IMR-90 (cell line): ENCODE measurements around the gene PYY. TPM values are rescaled to one million over a fixed set of nuclear protein-coding genes. Genes with fewer than 3 reads are reported as not detected.

Experiments
- ATAC-seq: fragments of 200-7000 bp; cut with Tn5 transposase; 2 replicates; pipeline ENCODE4 v1.9.1; 2020; ENCODE audit warnings: low read depth, mild to moderate bottlenecking, moderate library complexity
- BruUV-seq: library from RNA; stranded (reverse); fragments of 400-500 nt; replicated peaks from 2 replicates; lab custom pipeline; 2021; lab: Mats Ljungman, UMichigan
- CTCF ChIA-PET: fragments of 300-600 bp; formaldehyde crosslinking; extraction: SDS; loops from one replicate; lab custom pipeline; 2021; ENCODE audit warnings: antibody characterized with exemption; lab: Yijun Ruan, JAX
- POLR2A ChIA-PET: fragments of 300-600 bp; sonication (Branson Sonifier 250); formaldehyde crosslinking; loops from one replicate; lab custom pipeline; 2022; ENCODE audit warnings: antibody characterized with exemption; ENCODE audit not compliant: unreplicated experiment; lab: Charles Lee
- DNase-seq: peaks from one replicate; pipeline ENCODE4 v3.0.0; 2013
- H2AFZ ChIP-seq: replicated peaks from 2 replicates; pipeline ENCODE3; 2013; ENCODE audit warnings: low read length, mild to moderate bottlenecking; ENCODE audit not compliant: poor library complexity
- H2AK5ac ChIP-seq: 2 replicates; pipeline ENCODE4 v1.6.1; 2013; ENCODE audit warnings: low read depth, low read length, inconsistent platforms
- H2AK9ac ChIP-seq: replicated peaks from 2 replicates; pipeline ENCODE3; 2013; ENCODE audit warnings: mild to moderate bottlenecking, low read depth, low read length, moderate library complexity; ENCODE audit not compliant: poor library complexity
- H2BK120ac ChIP-seq: 2 replicates; pipeline ENCODE4 v1.6.1; 2013; ENCODE audit warnings: low read depth, low read length, inconsistent platforms
- H2BK15ac ChIP-seq: 3 replicates; pipeline ENCODE4 v1.6.1; 2013; ENCODE audit warnings: low read depth, low read length, inconsistent platforms
- H2BK20ac ChIP-seq: 2 replicates; pipeline ENCODE4 v1.6.1; 2013; ENCODE audit warnings: low read depth, mild to moderate bottlenecking, inconsistent platforms, low read length, moderate library complexity
- H2BK5ac ChIP-seq: 2 replicates; pipeline ENCODE4 v1.6.1; 2013; ENCODE audit warnings: mild to moderate bottlenecking, low read depth, low read length, inconsistent platforms; ENCODE audit not compliant: poor library complexity, severe bottlenecking
- H3K14ac ChIP-seq: replicated peaks from 2 replicates; pipeline ENCODE4 v1.6.1; 2013; ENCODE audit warnings: low read depth, low read length, inconsistent platforms
- H3K18ac ChIP-seq: 2 replicates; pipeline ENCODE4 v1.6.1; 2013; ENCODE audit warnings: low read depth, low read length, control low read depth
- H3K23ac ChIP-seq: 2 replicates; pipeline ENCODE4 v1.6.1; 2013; ENCODE audit warnings: low read depth, low read length, inconsistent platforms
- H3K27ac ChIP-seq: 2 replicates; pipeline ENCODE4 v1.5.1; 2013; ENCODE audit warnings: mild to moderate bottlenecking, control low read depth, low read length; ENCODE audit not compliant: insufficient read depth
- H3K27me3 ChIP-seq: 2 replicates; pipeline ENCODE4 v1.6.1; 2013; ENCODE audit warnings: low read length; ENCODE audit not compliant: control insufficient read depth, insufficient read depth
- H3K36me3 ChIP-seq: 2 replicates; pipeline ENCODE4 v1.6.1; 2013; ENCODE audit warnings: low read length, mixed read lengths; ENCODE audit not compliant: control insufficient read depth, insufficient read depth
- H3K4ac ChIP-seq: 2 replicates; pipeline ENCODE4 v1.6.1; 2013; ENCODE audit warnings: low read depth, low read length, inconsistent platforms
- H3K4me1 ChIP-seq: 2 replicates; pipeline ENCODE4 v1.6.1; 2013; ENCODE audit warnings: low read length, mixed read lengths; ENCODE audit not compliant: control insufficient read depth, insufficient read depth
- H3K4me2 ChIP-seq: 2 replicates; pipeline ENCODE4 v1.6.1; 2013; ENCODE audit warnings: low read depth, mild to moderate bottlenecking, control low read depth, low read length, moderate library complexity
- H3K4me3 ChIP-seq: 2 replicates; pipeline ENCODE4 v1.5.1; 2013; ENCODE audit warnings: low read depth, mild to moderate bottlenecking, control low read depth, low read length, moderate library complexity; ENCODE audit not compliant: insufficient read depth
- H3K56ac ChIP-seq: 2 replicates; pipeline ENCODE4 v1.6.1; 2013; ENCODE audit warnings: low read length, inconsistent platforms; ENCODE audit not compliant: insufficient read depth; ENCODE audit errors: extremely low read depth
- H3K79me1 ChIP-seq, 2 experiments: 2 replicates each; pipeline ENCODE4 v1.6.1; 2013; ENCODE audit warnings: low read length in 2 of 2, inconsistent platforms in 1 of 2, low read depth in 1 of 2
- H3K9ac ChIP-seq: 2 replicates; pipeline ENCODE4 v1.6.1; 2013; ENCODE audit warnings: low read depth, low read length, control low read depth
- H3K9me1 ChIP-seq: 2 replicates; pipeline ENCODE4 v1.6.1; 2013; ENCODE audit warnings: low read length, inconsistent platforms; ENCODE audit not compliant: insufficient read depth
- H3K9me3 ChIP-seq: 2 replicates; pipeline ENCODE4 v1.6.1; 2013; ENCODE audit warnings: low read length; ENCODE audit not compliant: control insufficient read depth, insufficient read depth
- H4K20me1 ChIP-seq: 2 replicates; pipeline ENCODE4 v1.6.1; 2013; ENCODE audit warnings: low read length, inconsistent platforms; ENCODE audit not compliant: insufficient read depth
- H4K5ac ChIP-seq: 2 replicates; pipeline ENCODE4 v1.6.1; 2013; ENCODE audit warnings: mild to moderate bottlenecking, low read depth, low read length, control low read depth
- H4K8ac ChIP-seq, 2 experiments: 2 replicates each; pipeline ENCODE4 v1.6.1; 2013; ENCODE audit warnings: low read depth in 2 of 2, low read length in 2 of 2, control low read depth in 1 of 2, inconsistent platforms in 1 of 2
- H4K91ac ChIP-seq: 2 replicates; pipeline ENCODE4 v1.6.1; 2013; ENCODE audit warnings: low read depth, low read length, inconsistent platforms; ENCODE audit not compliant: insufficient read depth
- BHLHE40 ChIP-seq: fragments of 150-350 bp; IDR thresholded peaks from 2 replicates; pipeline ENCODE4 v1.6.1; 2016; ENCODE audit warnings: mild to moderate bottlenecking, low read depth, low read length
- FOS ChIP-seq: fragments of 150-350 bp; IDR thresholded peaks from 2 replicates; pipeline ENCODE4 v1.6.1; 2016; ENCODE audit warnings: low read depth, low read length
- MAFK ChIP-seq: IDR thresholded peaks from 2 replicates; pipeline ENCODE4 v1.6.1; 2012; ENCODE audit warnings: low read depth, low read length, improper control_type of control experiment
- POLR2A ChIP-seq: IDR thresholded peaks from 2 replicates; pipeline ENCODE4 v1.6.1; 2012; ENCODE audit warnings: mild to moderate bottlenecking, low read depth, low read length
- WGBS, 2 experiments: methylation state at CpG; one replicate each; pipeline versions ENCODE4 v1.1.5 to v1.1.7; 2013; ENCODE audit warnings: missing lambda C conversion rate in 2 of 2; ENCODE audit not compliant: insufficient read length in 1 of 2; ENCODE audit errors: extremely low coverage in 2 of 2; 5-methylcytosine and 5-hydroxymethylcytosine counted together
- dilution Hi-C: fragments of 300-500 bp; cut with HindIII; formaldehyde crosslinking; loops from one replicate; pipeline ENCODE4 v1.14.3; 2018; ENCODE audit warnings: low sequenced_read_pairs; ENCODE audit not compliant: unreplicated experiment
- in situ Hi-C: fragments of 300-500 bp; cut with MboI; formaldehyde crosslinking; loops from 3 replicates; pipeline ENCODE4 v1.14.3; 2019; ENCODE audit warnings: low sequenced_read_pairs, inconsistent platforms, mixed read lengths
- intact Hi-C: fragments of 100-400 bp; cut with micrococcal nuclease; formaldehyde crosslinking; loops from 2 replicates; pipeline ENCODE4 v1.10.0; 2022
- polyA plus RNA-seq, 3 experiments: library from polyadenylated mRNA; depleted of rRNA; stranded (reverse); fragments of >200 nt; gene quantifications; 2 replicates each; pipeline ENCODE4 v1.2.3, GENCODE V29; 2012; ENCODE audit warnings: low replicate concordance in 1 of 3
- total RNA-seq: library from RNA; depleted of rRNA; stranded (reverse); fragments of >200 nt; gene quantifications from 2 replicates; pipeline ENCODE4 v1.2.3, GENCODE V29; 2012

PYY gene
- total and polyA plus RNA-seq, 2 of the 4 experiments (the other 2 are of a cell fraction): not detected

DNA sequence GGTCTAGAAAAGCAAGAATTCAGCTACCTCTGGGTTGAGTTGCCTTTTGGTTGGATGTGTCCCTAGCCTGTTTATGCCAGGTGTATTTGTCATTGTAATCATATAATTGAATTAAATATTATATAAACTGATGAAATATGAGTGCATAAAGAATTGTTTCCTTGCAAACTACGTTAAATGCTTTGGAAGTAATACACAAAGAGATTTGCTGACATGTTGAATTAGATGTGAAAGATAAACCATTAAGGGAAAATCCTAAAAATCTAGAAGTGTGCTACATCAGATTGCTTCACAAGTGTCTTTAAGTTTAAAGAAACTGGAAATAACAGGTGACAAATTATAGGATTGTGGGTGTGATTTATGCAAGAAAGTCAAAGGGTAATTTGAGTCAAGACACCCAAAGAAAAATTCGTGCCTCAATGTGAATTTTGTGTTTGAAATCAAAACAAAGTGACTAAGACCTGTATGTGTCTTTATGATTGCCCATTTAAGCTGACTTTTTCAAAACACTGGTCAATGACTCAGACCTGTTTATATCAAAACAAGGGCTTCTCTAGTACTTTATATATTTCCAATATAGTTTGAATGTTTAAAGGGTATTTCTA lies 5.1 kb upstream of the PYY start:
- peak; percentile 61; the same call in 1 of the 2 replicates for ATAC-seq
- H3K79me1 ChIP-seq: no peaks in the 10 kb centered on the region
- no peak overlapping the region for H4K5ac ChIP-seq
- intact Hi-C loops (no loop called here), in situ Hi-C loops (no loop called here), dilution Hi-C loops (no loop called here)
- H2BK120ac ChIP-seq: no peak overlapping the region
- H3K4ac ChIP-seq: no peak overlapping the region
- TF ChIP-seq POLR2A: no peak
- TF ChIP-seq MAFK: 0 out of 2 replicates have a peak, but pooled peaks have one; percentile 20
- TF ChIP-seq FOS: peak; percentile 37; the same call in 1 of the 2 replicates
- peak; percentile 32; the same call in 1 of the 2 replicates for TF ChIP-seq BHLHE40
- H3K36me3 ChIP-seq: no peaks in the 10 kb centered on the region
- H3K9me3 ChIP-seq: no peaks in the 10 kb centered on the region
- no peak overlapping the region for H3K9ac ChIP-seq
- peaks cover 41% of the 10 kb centered on the region for H3K27me3 ChIP-seq
- no peak overlapping the region for H3K4me3 ChIP-seq
- H4K8ac ChIP-seq: no peak overlapping the region
- H3K18ac ChIP-seq: no peak overlapping the region
- no peak overlapping the region for H3K23ac ChIP-seq
- DNase-seq: peak; percentile 55
- BruUV-seq: no TSS peak
- H3K4me1 ChIP-seq: no peaks in the 10 kb centered on the region
- H3K27ac ChIP-seq: no peak overlapping the region
- H2AFZ ChIP-seq: no peak overlapping the region
- no peak overlapping the region for H4K91ac ChIP-seq
- H2BK20ac ChIP-seq: no peak overlapping the region
- no peak overlapping the region for H2AK5ac ChIP-seq
- CTCF ChIA-PET: interaction anchor here (0.8 to 2.3 kb wide), 5 partner anchors 9 to 38 kb away, joined by 3 to 8 read pairs (median 3); no protein-coding TSS in a partner anchor
- no peaks in the 10 kb centered on the region for H3K9me1 ChIP-seq
- no peaks in the 10 kb centered on the region for H4K20me1 ChIP-seq
- no peak overlapping the region for H2BK5ac ChIP-seq
- no peak overlapping the region for H3K56ac ChIP-seq
- no peak overlapping the region for H2BK15ac ChIP-seq
- 20% methylated on average over 1 of the region's 2 CpGs; no CpG with 5 or more reads in 1 of the 2 experiments for WGBS, 2 experiments
- no peak overlapping the region for H2AK9ac ChIP-seq
- H3K4me2 ChIP-seq: no peak overlapping the region
- no peak overlapping the region for H3K14ac ChIP-seq
- POLR2A ChIA-PET: no interaction called here
